HG03565 (cell line): Measurements from ENCODE around the gene RAB23.

Experiments used
- ATAC-seq: cut with Tn5 transposase; IDR thresholded peaks from one replicate; pipeline ENCODE4 v1.9.1; 2021; ENCODE audit warnings: mild to moderate bottlenecking, moderate library complexity; ENCODE audit not compliant: unreplicated experiment

Gene RAB23

DNA sequence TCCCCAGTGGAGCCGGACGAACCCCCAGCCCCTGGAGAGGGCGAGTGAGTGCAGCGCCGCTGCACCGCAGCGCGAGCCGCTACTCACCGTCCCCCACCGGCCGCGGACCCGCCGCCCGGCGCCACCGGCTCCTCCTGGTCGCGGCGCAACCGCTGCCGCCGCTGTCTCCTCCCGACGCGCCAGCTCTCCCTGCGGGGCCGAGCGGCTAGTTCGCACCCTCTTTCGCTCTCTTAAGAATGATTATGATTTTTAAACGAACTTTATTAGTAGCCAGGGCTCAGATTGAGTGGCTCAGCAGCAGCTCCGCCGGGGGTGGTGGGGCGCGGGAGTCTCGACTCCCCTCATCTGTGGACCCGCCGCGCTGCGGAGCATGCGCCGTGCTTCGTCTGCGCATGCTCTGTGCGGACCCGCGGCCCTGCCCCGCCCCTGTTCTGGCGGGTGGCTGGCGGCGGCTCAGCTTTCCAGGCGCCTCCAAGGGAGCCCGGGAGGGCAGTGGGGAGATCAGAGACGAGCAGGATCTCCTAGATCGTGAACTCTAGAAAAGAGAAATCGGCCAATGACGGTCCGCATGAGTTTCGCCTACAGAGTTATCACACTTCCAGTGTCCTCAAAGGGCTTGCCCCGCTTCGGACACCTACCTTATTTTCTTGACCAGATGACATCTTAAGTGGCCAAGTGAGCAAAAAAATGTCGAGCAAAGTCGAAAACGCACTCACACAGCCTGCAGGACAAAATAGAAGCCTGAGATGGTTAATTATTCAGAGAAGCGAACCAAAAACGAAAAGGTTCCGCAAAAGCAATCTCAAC lies at the start of gene RAB23:
RAB23 (minus strand) TSS at position 372 of the 807 bp plus-strand sequence. CDS start 11,927 bp downstream, outside the sequence.
- ATAC-seq = peak; percentile 69

DNA sequence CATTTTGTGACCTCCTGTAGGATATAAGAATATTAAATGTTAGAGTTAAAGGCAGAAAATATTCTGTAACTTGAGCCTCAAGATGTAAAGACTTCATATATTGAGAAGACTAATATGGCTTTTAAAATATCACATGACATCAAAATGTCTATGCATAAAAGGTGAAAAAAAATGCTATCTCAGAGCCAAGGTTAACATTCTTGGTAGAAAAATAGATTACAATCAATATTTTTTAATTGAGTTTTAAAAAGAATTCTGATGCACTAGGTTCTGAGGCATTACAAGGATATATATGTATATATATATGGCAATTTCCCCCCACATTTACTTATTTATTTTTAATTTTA lies 46.2 kb upstream of the RAB23 start:
- ATAC-seq = no peak

DNA sequence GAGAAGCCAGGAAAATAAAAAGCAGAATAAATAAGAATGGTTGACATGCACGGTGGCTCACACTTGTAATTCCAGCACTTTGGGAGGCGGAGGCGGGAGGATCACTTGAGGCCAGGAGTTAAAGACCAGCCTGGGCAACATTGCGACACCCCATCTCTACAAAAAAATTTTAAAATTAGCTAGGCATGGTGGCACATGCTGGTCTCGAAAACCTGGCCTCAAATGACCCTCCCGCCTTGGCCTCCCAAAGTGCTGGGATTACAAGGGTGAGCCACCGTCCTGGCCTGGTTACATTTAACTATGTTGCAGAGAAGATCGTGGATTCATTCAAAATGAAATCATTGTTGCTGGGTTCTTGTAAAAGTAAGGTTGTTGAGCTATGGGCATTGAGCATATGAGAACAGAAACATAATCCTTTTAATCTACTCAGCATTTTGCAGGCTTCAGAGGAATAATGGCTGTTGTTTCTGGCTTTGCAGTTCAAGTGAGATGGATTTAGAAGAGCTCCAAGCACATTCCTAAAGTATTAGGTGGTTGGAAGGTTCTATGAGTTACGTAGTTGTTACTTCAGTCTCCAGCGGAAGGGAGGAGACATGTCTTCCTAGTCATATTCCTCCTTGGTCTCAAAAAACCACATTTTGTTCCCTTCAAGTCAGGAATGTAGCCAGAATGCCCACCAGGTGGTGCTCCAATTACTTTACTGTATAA lies 45.6 kb upstream of the RAB23 start:
- ATAC-seq = no peak

DNA sequence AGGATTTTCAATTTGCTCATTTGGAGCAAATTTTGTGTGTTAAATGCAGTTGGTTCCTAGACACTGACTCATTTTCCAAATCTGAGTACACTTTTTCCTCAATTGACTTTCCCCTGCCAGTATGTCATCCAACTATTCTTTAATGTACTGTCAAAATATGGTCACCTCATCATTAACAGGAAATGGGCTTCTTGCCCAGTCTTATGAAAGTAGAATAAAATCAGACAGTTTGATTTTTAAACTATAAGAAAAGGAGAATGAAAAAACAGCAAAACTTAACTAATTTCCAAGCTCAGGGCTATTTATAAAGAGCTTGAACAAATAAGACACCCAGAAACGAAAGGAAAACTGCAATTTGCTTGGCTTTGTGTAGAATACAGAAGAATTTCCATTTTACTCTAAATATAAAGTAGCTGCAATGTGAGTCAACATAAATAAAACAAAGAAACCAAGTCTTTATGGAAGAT lies 43.7 kb upstream of the RAB23 start:
- no peak for ATAC-seq

DNA sequence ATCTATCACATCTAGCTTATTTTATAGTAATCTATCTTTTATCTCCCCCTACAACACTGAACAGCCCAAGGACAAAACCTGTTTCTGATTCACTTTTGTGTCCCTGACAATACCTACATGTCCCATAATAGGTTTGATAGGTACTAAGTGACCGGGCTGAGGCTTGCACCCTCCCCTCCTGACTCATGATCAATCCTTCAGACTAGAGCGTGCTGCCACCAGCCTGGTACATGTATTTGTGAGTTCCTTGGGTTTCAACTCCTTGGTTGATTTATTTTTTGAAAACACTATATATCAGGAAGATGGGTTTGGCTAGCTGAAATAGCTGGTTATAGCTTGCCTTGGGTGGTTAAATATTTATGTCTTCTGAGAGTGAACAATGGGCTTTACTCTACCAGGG lies 41.6 kb upstream of the RAB23 start:
- no peak for ATAC-seq

DNA sequence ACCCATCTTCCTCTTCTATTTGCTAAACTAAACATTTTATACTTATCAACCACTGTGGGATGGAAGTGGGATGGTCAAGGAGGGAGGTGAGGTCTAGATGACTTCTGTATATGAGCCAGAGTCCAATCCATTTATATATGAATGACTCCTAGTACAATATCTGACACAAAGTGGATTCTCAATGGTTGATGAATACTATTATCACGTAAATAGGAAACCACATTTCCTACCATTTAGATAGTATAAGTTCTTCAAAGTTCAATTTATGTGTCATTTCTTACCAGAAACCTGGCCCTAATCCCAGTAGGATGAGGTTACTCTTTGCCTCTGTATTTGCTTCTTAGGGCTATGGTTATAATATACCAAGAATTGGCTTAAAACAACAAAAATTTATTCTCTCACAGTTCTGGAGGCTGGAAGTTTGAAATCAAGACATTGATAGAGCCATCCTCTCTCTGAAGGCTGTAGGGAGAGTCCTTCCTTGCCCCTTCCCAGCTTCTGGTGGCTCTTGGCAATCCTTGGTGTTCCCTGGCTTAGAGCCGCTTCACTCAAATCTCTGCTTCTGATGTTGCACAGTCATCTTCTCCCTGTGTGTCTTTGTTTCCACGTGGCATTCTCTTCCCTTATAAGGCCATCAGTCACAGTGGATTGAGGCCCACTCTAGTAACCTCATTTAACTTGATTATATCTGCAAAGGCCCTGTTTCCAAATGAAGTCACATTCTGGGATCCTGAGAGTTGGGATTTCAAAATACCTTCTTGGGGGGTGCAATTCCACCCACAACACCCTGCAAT lies 41.0 kb upstream of the RAB23 start:
- no peak for ATAC-seq

DNA sequence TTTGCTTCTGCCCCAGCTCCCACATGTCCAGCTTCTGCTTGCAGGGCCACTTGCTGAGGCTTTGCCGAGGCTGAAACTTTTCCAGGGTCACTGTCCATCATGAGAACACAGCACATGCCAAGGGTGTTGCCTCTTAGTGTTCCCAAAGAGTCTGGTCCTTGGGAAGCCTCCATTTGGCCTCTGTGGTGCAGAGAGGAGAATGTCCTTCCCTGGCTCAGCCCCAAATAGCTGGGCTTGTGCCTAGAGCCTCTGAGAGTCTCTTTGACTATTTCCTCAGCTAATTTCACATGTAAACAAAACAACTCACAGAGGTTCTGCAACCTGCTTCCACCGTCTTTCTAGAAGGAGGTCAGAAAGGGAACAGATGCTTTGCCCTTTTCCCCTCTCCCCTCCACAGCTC lies 40.4 kb upstream of the RAB23 start:
- no peak for ATAC-seq

DNA sequence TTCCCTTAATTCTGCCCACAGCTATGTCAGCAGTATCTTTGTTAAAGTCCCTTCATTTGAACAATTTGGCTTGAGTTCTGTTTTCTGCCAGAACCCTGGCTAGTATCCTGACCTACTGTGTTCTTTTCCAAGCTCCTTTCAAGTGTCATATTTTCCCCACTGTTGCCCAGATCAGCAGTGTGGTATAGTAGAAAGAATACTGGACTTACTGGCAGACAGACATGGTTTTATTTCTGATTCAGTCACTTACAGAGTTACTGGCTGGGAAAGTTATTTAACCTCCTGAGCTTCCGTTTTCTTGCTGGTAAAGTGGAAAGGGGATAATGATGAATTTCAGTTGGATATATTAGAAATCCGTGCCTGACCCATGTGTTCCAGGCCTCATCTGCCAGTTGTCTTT lies 39.8 kb upstream of the RAB23 start:
- ATAC-seq = no peak

DNA sequence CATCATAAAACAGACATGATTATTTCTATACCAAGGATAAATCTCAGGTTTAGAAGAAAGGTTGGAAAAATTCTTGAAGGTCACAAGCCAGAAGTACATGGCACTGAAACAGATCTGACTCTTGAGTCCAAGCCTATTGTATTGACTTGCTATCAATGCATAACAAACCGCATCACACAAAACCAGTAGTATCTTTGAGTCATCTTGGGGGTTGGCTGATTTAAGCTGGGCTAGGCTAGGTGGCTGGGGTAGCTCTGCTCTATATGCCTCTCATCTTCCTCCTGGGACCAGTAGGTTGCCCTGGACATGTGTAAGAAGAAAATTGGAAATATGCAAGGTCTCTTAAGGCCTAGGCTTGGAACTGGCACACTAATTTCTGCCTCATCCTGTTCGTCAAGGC lies 37.0 kb upstream of the RAB23 start:
- ATAC-seq = no peak

DNA sequence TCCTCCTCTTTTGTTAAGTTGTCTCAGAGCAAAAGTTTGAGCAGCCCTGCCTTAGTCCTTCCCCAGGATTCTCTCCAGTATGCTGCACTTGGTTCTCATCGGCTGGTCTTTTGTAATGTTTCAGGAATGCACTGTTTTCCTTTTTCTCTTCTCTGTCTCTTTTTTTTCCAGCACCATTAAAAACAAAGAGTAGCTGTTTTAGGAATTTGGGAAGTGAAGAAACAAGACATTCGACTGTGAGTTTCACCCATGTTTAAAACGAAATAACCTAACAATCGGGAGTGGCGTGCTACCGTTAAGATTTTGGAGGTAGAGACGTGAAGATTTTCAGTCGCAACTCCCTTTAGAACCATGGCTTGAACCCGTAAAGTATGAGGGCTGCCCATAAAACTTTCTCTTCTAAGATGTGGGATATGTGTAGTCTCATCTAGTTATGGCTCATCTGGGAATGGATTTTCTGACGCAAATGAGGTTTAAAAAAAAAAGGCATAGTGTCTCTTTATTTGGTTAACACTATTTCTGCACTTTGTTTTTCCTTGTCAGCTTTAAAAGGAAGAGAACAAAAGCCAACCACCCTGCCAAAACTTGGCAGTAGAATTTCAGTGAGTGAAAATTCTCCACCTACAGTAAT lies 35.9 kb upstream of the RAB23 start:
- ATAC-seq = no peak

DNA sequence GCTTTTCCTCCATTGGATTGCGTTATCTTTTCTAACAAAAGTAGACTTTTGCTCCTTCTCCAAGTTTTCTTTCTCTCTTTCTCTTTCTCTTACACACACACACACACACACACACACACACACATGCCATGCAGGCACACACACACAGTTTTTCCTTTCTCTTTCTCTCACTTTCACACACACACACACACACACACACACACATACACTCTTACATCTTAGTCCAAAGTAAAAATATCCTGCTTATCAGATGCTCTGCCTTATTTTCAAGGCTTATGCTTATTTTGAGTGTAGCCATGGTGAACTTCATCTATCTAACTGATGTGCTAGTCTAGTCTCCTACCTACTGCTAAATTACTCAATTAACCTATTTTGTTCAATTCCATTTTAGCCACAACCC lies 34.4 kb upstream of the RAB23 start:
- no peak for ATAC-seq

DNA sequence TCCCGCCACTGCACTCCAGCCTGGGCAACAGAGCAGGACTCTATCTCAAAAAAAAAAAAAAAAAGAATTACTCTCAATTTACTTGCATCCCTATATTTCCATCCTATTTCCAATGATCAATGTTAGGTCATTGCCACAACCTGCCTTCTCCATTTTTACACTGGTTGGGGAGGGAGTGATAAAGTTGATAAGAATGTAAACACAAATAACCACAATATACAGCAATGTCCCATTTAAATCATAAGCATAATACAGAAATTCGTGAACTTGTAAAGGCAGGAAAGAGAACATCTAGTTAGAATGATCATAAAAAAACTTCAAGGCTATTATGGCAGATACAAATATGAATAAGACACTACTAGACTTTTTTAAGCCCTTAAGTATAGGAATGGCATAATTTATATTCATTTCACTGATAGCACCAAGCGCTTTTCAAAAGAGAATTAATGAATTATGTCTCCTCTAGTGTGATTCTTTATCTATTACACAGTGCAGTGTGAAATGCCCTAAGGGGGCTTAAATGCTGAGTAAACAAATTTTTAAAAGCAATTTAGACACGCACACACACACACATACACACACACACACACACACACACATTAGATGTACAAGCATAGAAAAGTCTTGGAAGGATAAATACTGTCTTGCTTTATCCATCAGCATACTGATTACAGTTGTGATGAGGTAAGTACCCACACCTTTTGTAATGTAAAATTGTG lies 33.5 kb upstream of the RAB23 start:
- ATAC-seq = no peak

DNA sequence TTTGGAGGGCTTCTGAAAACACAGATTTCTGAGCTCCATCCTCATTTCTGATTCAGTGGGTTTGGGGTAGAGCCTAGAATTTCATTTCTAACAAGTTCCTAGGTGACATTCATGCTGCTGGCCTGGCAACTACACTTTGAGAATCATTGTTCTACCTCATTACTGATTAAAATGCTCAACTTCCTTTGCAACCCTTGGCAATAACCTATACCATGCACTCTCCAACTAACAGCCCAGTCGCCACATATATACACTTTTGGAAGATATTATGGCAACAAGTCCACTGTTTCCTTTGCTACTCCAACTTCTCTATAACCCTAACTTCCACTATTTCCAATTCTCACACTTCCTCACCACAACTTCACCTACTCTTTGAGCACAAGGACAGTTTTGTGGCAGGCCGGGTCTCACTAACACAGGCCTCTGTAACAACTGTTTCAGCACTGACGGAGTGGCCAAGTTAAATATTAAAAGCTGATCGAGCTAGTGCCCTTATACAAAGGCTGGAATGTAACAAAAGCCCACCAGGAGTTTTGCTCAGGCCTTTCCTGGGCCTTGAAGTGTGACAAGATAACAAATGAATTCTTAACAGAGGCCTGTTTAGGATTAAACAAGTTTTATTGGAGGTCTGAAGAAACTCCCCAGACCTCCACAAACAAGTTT lies 32.1 kb upstream of the RAB23 start:
- ATAC-seq = no peak

DNA sequence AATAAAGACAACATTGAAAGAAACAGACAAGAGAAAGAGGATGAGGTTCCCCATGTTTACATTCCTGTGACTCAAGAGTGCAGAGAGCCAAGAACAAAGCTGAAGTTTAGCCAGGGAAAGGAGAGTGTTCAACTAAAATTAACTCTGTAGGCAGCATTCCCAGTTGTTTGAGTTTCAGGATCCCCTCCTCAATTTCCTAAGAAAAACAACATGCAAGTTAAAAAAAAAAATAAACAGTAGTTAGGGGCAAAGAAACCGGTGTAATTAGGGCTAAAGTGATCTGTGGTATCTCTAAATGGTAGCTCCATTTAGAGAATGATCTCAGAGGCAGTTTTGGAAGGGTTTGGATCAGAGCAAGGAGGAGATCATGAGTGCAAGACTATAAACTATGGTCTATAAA lies 30.9 kb upstream of the RAB23 start:
- ATAC-seq = no peak

DNA sequence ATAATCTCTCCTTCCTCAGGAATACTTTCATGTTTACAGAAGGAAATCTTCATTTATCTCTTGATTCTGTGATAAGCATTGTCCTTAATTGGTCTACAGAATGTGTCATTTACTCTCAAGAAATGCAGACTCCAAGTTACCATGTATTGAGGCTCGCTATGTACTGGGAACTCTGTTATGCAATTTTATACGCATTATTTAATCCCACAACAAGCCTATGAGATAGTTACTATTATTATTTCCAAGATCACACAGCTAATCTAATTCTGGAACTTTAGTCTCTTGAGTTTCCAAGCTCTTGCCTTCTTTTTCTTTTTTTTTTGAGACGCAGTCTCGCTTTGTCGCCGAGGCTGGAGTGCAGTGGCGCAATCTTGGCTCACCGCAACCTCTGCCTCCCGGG lies 30.0 kb upstream of the RAB23 start:
- no peak for ATAC-seq

DNA sequence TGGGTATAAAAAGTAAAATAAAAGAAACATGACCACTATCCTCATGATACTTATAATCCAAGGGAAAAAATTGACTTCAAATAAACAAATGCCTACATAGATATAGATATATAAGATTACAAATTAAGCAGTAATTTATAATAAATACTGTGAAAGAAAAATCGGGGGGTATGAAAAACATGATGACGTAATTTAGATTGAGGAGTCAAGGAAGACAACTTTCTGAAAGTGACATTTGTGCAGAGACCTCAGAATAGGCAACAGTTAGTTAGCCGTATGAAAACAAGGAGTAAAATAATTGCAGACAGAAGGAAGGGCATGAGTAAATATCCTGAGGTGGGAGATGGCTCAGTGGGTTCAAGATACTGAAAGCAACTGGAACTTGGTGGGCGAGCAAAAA lies 28.2 kb upstream of the RAB23 start:
- no peak for ATAC-seq

DNA sequence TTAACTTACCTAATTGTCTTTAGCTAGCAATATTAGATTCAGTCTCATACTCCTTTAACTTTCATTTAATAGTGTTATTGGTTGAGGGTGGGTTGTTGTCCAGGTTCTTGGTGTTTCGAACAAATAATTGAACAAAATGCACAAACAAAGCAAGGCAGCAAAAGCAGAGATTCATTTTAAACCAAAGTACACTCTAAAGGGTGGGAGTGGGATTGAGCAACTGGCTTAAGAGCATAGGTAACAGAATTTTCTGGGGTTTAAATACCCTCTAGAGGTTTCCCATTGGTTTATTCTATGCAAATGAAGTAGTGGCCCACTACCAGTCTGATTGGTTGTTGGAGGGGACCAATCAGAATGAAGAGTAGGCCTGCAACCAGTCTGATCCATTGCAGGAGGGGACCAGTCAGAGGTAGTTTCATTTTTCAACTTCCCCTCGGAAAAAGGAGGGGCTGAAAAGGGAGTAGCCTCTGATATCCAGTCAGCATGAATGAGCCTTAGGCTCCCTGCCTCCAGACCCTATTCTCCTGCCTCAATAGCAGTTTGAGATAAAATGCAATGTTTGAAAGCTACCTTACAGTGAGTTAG lies 26.3 kb upstream of the RAB23 start:
- no peak for ATAC-seq

DNA sequence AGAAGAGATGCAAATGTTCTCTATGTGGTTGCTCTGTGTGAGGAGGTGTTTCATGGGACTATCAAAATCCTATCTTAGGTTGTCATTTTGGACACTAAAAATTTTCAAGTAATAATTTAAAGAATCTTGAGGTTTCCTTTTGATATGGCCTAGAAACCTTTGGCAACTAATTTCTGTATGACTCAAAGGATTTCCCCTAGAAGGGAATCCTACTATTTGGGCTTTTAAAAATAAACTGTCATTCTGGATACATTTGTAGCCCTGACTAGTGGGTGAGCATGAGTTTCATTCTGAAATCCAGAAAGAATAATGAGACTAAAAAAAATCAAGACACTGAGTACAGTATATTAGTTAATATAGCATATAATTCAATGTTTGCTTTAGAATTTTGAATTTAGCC lies 25.5 kb upstream of the RAB23 start:
- no peak for ATAC-seq

DNA sequence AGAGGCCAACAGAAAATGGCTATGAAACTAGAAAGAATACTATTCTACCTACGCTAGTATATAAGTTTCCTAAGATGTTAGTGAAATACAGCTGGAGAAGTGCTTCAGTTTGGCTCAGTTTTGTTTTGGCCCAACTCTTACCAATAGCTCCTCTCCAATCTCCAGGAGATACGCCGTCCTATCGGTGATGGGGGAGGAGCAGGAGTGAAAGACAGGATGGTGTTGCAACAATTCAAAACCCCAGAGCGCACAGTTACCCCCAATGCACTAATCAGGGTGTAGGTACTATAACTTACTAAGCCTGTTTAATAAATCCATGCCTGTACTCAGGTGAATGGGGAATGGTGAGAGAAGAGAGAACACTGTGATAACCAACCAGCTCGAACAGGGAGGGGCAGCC lies 24.2 kb upstream of the RAB23 start:
- ATAC-seq = no peak

DNA sequence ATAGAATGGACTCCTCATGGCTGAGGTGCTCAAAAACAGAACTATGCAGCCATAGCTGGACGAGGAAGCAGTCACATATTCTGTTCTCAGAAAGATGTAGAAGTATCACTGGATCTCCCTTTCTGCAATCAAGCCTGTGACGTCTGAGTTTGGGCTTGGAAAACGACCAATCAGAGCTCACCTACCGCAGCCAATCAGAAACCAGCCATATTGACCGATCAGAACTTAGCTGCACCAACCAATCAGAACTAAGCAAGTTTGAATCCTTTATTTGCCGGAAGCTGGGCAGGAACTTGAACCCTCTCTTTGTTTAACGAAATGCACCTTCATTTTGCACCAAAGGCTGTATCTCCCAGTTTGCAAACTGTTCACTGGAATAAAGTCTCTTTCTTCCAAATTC lies 21.8 kb upstream of the RAB23 start:
- ATAC-seq = no peak
